ENCODE data around the gene MVB12B.
"Not testable (repeated sequence)": the region's sequence is repeated elsewhere in the genome, so short reads cannot be mapped to it uniquely, and the experiment has no call there.

Gene MVB12B

GRCh38 chr9:126326228-126327005 lies at the start of gene MVB12B:
Gene MVB12B (plus strand): TSS chr9:126326829. CDS start chr9:126326930, 101 bp downstream.
- DNase-seq = peak; percentile 71

GRCh38 chr9:126283799-126284465 lies 42.7 kb upstream of the MVB12B start:
- DNase-seq = no peak

- not testable (repeated sequence) for DNase-seq
Measured at GRCh38 chr9:126285652-126286051, 41.0 kb upstream of the MVB12B start.

- no peak for DNase-seq
Measured at GRCh38 chr9:126287166-126287866, 39.3 kb upstream of the MVB12B start.

- DNase-seq = no peak
Measured at GRCh38 chr9:126290871-126291270, 35.8 kb upstream of the MVB12B start.

- no peak for DNase-seq
Measured at GRCh38 chr9:126291925-126292324, 34.7 kb upstream of the MVB12B start.

GRCh38 chr9:126292736-126293521 lies 33.7 kb upstream of the MVB12B start:
- DNase-seq = no peak

GRCh38 chr9:126293522-126293889 lies 33.1 kb upstream of the MVB12B start:
- no peak for DNase-seq

GRCh38 chr9:126294331-126295081 lies 32.1 kb upstream of the MVB12B start:
- no peak for DNase-seq

- no peak for DNase-seq
Measured at GRCh38 chr9:126295082-126295477, 31.5 kb upstream of the MVB12B start.

GRCh38 chr9:126295516-126295915 lies 31.1 kb upstream of the MVB12B start:
- DNase-seq = no peak

- no peak for DNase-seq
Measured at GRCh38 chr9:126295936-126296600, 30.6 kb upstream of the MVB12B start.

GRCh38 chr9:126296687-126297086 lies 29.9 kb upstream of the MVB12B start:
- no peak for DNase-seq

GRCh38 chr9:126297661-126298060 lies 29.0 kb upstream of the MVB12B start:
- DNase-seq = no peak

- DNase-seq = no peak
Measured at GRCh38 chr9:126298063-126298801, 28.4 kb upstream of the MVB12B start.

GRCh38 chr9:126299706-126300276 lies 26.8 kb upstream of the MVB12B start:
- DNase-seq = no peak

- no peak for DNase-seq
Measured at GRCh38 chr9:126301196-126301595, 25.4 kb upstream of the MVB12B start.

- DNase-seq = peak; percentile 61
Measured at GRCh38 chr9:126301985-126302603, 24.5 kb upstream of the MVB12B start.

- no peak for DNase-seq
Measured at GRCh38 chr9:126302730-126303129, 23.9 kb upstream of the MVB12B start.

GRCh38 chr9:126303488-126303887 lies 23.1 kb upstream of the MVB12B start:
- no peak for DNase-seq
